HG02678 (cell line): Measurements from ENCODE around the gene AACS.
"Not testable (repeated sequence)": the region's sequence is repeated elsewhere in the genome, so short reads cannot be mapped to it uniquely, and the experiment has no call there.

ENCODE experiments used
- ATAC-seq: cut with Tn5 transposase; IDR thresholded peaks from one replicate; pipeline ENCODE4 v1.9.1; 2021; ENCODE audit warnings: mild to moderate bottlenecking, moderate library complexity; ENCODE audit not compliant: unreplicated experiment

AACS gene

GRCh38 chr12:125091401-125091800 lies 26.2 kb downstream of the AACS start:
- no peak for ATAC-seq

- ATAC-seq, result no peak
These were observed 27.1 kb downstream of the AACS start for GRCh38 chr12:125092108-125092871.

- ATAC-seq, result no peak
These were observed 27.8 kb downstream of the AACS start for GRCh38 chr12:125092872-125093680.

GRCh38 chr12:125093681-125094330 lies 28.6 kb downstream of the AACS start:
- no peak for ATAC-seq

- no peak for ATAC-seq
These were observed 31.7 kb downstream of the AACS start for GRCh38 chr12:125096894-125097293.

GRCh38 chr12:125097427-125097826 lies 32.2 kb downstream of the AACS start:
- ATAC-seq, result no peak

GRCh38 chr12:125098676-125099408 lies 33.6 kb downstream of the AACS start:
- ATAC-seq, result no peak

- ATAC-seq, result no peak
These were observed 34.2 kb downstream of the AACS start for GRCh38 chr12:125099409-125099782.

GRCh38 chr12:125100551-125101434 lies 35.6 kb downstream of the AACS start:
- no peak for ATAC-seq

GRCh38 chr12:125104982-125105381 lies 39.7 kb downstream of the AACS start:
- no peak for ATAC-seq

- ATAC-seq, result no peak
These were observed 40.4 kb downstream of the AACS start for GRCh38 chr12:125105600-125105999.

- no peak for ATAC-seq
These were observed 45.6 kb downstream of the AACS start for GRCh38 chr12:125110641-125111360.

GRCh38 chr12:125111403-125111802 lies 46.2 kb downstream of the AACS start:
- ATAC-seq, result no peak

GRCh38 chr12:125112614-125113013 lies 47.4 kb downstream of the AACS start:
- ATAC-seq, result not testable (repeated sequence)

- ATAC-seq, result no peak
These were observed 48.0 kb downstream of the AACS start for GRCh38 chr12:125113263-125113662.

GRCh38 chr12:125113789-125114188 lies 48.6 kb downstream of the AACS start:
- ATAC-seq, result no peak

GRCh38 chr12:125114365-125115141 lies 49.3 kb downstream of the AACS start:
- no peak for ATAC-seq

GRCh38 chr12:125120566-125120965 lies 55.3 kb downstream of the AACS start:
- ATAC-seq, result no peak

- ATAC-seq, result no peak
These were observed 55.9 kb downstream of the AACS start for GRCh38 chr12:125121106-125121505.
